GM12874 (cell line): ENCODE results near the gene CSRNP3.

Experiments used
- TF ChIP-seq, protein P1 (sequence below): IDR thresholded peaks from 2 replicates; pipeline ENCODE4 v1.5.1; 2011; ENCODE audit warnings: low read depth, mild to moderate bottlenecking, control low read depth, low read length, moderate library complexity; ENCODE audit not compliant: insufficient read depth

The CSRNP3 gene

DNA sequence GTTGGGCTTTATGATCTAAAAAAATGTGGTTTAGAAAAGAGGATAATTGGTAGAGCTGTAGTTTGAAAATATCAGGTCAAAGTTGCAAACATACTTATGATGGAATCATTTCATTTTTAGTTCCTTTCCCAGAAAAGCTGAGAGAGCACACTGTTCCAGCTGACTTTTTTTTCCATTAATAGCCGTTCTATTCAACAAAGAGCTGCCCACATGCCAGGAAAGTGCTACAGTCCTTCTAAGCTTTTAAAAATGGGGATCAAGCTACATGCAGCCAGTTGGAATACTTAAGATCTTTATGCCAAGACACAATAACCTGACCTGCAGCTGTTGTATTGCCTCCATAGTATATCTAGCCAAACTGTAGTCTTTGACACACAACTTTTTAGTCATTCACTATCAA is 213.0 kb downstream of the CSRNP3 start:
- TF ChIP-seq, protein P1, sequence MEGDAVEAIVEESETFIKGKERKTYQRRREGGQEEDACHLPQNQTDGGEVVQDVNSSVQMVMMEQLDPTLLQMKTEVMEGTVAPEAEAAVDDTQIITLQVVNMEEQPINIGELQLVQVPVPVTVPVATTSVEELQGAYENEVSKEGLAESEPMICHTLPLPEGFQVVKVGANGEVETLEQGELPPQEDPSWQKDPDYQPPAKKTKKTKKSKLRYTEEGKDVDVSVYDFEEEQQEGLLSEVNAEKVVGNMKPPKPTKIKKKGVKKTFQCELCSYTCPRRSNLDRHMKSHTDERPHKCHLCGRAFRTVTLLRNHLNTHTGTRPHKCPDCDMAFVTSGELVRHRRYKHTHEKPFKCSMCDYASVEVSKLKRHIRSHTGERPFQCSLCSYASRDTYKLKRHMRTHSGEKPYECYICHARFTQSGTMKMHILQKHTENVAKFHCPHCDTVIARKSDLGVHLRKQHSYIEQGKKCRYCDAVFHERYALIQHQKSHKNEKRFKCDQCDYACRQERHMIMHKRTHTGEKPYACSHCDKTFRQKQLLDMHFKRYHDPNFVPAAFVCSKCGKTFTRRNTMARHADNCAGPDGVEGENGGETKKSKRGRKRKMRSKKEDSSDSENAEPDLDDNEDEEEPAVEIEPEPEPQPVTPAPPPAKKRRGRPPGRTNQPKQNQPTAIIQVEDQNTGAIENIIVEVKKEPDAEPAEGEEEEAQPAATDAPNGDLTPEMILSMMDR = no peak

DNA sequence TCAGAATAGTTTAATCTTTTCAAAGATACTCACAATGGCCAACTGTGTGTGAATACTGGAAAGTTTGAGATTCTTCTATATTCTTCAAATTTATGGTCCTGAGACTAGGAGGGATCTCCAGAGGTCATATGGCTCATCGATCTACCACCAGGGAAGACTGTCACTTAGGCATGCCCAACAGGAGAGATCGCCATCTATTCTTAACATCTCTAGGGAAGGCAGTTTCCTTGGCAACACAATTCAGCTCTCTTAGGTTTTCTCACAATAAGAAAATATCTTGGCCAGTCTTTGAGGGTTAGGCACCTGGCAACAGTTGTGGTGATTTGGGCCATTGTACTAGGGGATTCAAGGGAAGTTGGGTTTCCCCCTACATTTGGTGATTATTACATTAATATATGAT is 217.3 kb downstream of the CSRNP3 start:
- TF ChIP-seq, protein P1 = no peak

DNA sequence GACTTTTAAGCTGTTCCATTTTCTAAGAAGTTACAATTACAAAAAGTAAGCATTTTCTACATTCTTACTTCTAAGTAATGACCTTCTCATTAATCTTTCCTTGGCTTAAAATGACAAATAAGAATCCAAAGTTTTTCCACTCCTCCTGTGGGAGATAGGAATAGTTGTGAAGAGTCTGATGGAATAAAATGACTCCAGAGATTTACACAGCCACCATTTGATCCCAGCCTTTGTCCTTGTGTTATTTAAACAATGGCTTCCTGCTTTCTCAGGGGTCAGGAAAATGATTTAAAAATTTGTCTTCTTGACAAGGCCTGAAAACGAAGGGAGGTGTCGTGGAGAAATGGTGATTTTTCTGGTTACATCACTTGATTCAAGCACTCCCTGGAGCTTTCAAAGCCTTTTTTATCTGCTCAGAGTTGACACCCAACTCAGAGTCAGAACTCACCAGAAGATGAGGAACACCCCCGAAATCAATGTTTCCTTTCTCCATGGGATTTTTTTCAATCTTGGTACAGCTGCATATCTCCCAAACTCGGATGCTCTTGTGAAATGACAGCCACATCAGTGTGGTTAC is 218.0 kb downstream of the CSRNP3 start:
- TF ChIP-seq, protein P1 = no peak

DNA sequence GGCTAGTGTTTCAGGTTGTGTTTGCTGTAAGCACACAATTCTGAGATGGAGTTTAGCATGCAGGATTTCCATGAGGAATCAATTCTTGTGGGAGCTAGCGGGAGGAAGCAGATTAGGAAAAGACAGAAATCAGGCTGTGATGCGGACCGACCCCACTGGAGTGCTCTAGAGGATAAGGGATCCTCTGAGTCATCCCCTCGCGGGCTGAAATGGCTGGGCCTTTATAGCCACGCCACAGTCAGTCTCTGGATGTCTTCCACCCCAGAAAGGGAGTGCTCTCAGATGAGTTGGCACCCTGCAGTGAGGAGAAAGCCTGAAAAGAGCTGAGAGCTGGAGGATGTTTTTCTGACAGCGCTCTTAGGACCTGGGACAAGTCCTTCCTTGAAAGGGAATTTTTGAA is 222.1 kb downstream of the CSRNP3 start:
- TF ChIP-seq, protein P1 = no peak

DNA sequence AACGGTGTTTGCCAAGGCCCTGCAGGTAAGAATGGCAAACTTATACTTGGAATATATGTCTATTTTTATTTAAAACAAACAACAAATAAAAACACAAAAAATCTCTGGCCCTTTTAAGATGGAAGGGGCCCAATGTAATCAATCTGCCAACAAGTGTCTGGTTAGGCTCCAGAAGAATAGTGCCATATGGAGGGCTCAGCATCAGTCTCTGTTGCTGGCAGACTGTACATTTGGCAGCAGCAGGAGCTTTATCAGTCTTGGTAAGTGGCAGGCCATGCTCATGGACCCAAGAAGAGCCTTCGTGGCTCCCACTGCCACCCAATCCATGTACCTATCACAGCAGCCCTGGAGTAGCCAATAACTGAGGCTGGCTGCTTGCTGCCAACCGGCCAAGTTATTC is 223.4 kb downstream of the CSRNP3 start:
- TF ChIP-seq, protein P1 = no peak

DNA sequence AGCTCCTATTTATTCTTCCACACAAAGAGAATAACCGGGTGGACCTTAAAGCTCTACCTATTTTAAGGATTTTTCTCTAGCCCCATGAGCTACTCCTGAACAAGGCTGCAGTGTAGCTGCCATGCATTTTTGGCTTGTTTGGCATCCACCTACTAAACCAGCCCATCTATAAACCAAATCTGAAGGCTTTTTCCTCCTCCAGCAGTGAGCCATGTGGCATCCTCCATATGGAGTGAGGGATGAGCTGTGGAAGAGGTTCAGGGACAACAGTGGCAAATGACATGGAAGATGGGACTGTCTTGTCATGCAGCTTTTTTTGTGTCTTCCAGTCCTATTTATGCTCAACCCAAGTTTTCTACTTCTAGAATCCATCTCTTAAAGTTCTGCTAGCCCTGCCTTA is 224.3 kb downstream of the CSRNP3 start:
- TF ChIP-seq, protein P1 = no peak

DNA sequence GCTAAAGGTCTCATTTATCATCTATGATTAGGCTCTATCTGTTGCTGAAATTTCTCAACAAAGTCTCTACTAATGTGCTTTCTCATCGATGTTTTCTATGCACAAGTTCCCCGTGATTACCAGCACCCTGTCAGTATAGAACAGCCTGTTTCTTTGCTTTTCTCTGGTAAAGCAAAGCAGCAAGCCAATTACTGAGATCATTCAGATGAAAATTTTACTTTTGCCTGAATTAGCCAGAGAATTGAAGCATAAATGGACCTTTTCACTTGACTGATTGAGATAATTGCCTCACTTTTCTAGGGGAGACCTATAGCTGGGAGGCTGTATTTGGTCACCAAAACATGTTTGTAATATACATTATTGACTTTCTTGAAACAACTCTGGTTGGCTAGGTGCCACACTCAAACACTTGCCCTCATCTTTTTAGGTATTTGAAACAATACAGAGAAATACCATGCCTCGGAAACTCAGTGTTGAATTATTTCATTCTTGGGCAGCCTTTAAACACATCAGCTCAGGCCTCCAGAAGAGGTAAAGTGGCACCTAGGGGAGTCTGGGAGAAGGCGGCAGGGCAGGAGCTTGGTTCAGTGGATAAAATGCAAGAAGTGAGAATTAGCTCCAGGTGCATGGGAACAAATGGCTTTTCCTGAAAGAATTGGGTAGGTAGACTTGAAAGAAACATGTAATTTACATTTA is 228.4 kb downstream of the CSRNP3 start:
- TF ChIP-seq, protein P1 = no peak
